Keratinocyte (primary cell): ENCODE results near the gene SMYD3. TPM values are rescaled to one million over a fixed set of nuclear protein-coding genes. Genes with fewer than 3 reads are reported as not detected.
A peak's percentile ranks its signal among the peaks of the same experiment; 100 is the strongest.

Experiments used
- DNase-seq: peaks from one replicate; pipeline ENCODE4 v3.0.0-alpha.2; 2011; ENCODE audit warnings: low read depth, missing footprints, low spot score
- FAIRE-seq: peaks from 2 replicates; lab custom pipeline; 2011; peaks lifted over from hg19 to GRCh38; lab: Jason Lieb, UNC
- H2AFZ ChIP-seq: 2 replicates; pipeline ENCODE4 v1.6.0; 2012; ENCODE audit warnings: low read length, control low read depth, inconsistent platforms; ENCODE audit not compliant: control insufficient read depth
- H3K27ac ChIP-seq: 2 replicates; pipeline ENCODE4 v1.5.1; 2011; ENCODE audit warnings: low read length; ENCODE audit not compliant: control insufficient read depth, insufficient read depth
- H3K27me3 ChIP-seq: 3 replicates; pipeline ENCODE4 v1.6.0; 2011; ENCODE audit warnings: low read length; ENCODE audit not compliant: control insufficient read depth, insufficient read depth; ENCODE audit errors: extremely low read depth
- H3K36me3 ChIP-seq, 2 experiments: 2 replicates in 1 of 2; 3 replicates in 1 of 2; pipeline ENCODE4 v1.5.1; 2011; ENCODE audit warnings: low read length in 2 of 2, mild to moderate bottlenecking in 1 of 2; ENCODE audit not compliant: control insufficient read depth in 2 of 2, insufficient read depth in 2 of 2; ENCODE audit errors: extremely low read depth in 1 of 2
- H3K4me1 ChIP-seq: 3 replicates; pipeline ENCODE4 v1.5.1; 2011; ENCODE audit warnings: low read length; ENCODE audit not compliant: control insufficient read depth, insufficient read depth; ENCODE audit errors: extremely low read depth
- H3K4me2 ChIP-seq: 3 replicates; pipeline ENCODE4 v1.6.0; 2011; ENCODE audit warnings: low read depth, low read length; ENCODE audit not compliant: control insufficient read depth, insufficient read depth; ENCODE audit errors: extremely low read depth
- H3K4me3 ChIP-seq, 3 experiments: fragments of 200-600 bp in 1 of 3; sonication (generic) in 1 of 3; 2 replicates in 2 of 3; 3 replicates in 1 of 3; pipeline ENCODE4 v1.5.1; 2011 to 2016; ENCODE audit warnings: low read length in 3 of 3, mild to moderate bottlenecking in 3 of 3, control low read depth in 2 of 3, inconsistent platforms in 1 of 3, low read depth in 1 of 3, mixed read lengths in 1 of 3, mixed run types in 1 of 3, moderate library complexity in 1 of 3; ENCODE audit not compliant: control insufficient read depth in 2 of 3, insufficient read depth in 2 of 3; ENCODE audit errors: extremely low read depth in 1 of 3
- H3K79me2 ChIP-seq: 2 replicates; pipeline ENCODE4 v1.6.0; 2012; ENCODE audit warnings: low read length; ENCODE audit not compliant: control insufficient read depth, insufficient read depth
- H3K9ac ChIP-seq: 3 replicates; pipeline ENCODE4 v1.6.0; 2011; ENCODE audit warnings: low read length; ENCODE audit not compliant: control insufficient read depth, insufficient read depth; ENCODE audit errors: extremely low read depth
- H3K9me1 ChIP-seq: 3 replicates; pipeline ENCODE4 v1.6.0; 2011; ENCODE audit warnings: low read length; ENCODE audit not compliant: control insufficient read depth, insufficient read depth; ENCODE audit errors: extremely low read depth
- H3K9me3 ChIP-seq: 2 replicates; pipeline ENCODE4 v1.5.1; 2012; ENCODE audit warnings: low read depth, low read length; ENCODE audit not compliant: control insufficient read depth
- H4K20me1 ChIP-seq: 3 replicates; pipeline ENCODE4 v1.6.0; 2011; ENCODE audit warnings: low read length; ENCODE audit not compliant: control insufficient read depth, insufficient read depth; ENCODE audit errors: extremely low read depth
- EZH2 ChIP-seq: IDR thresholded peaks from one replicate; pipeline ENCODE4 v1.6.1; 2012; ENCODE audit warnings: inconsistent platforms, mild to moderate bottlenecking, low read length, moderate library complexity
- dilution Hi-C: fragments of 300-500 bp; cut with MboI; formaldehyde crosslinking; loops from one replicate; pipeline ENCODE4 v1.7.0; 2020; ENCODE audit warnings: low sequenced_read_pairs; ENCODE audit not compliant: extremely low pct_ligation_motif_present
- polyA plus RNA-seq, 5 experiments: library from polyadenylated mRNA; depleted of rRNA in 3 of 5; stranded (reverse) in 3 of 5; stranded (forward) in 1 of 5; unstranded in 1 of 5; fragments of >200 nt; gene quantifications; 1 replicate in 1 of 5; 2 replicates in 3 of 5; 3 replicates in 1 of 5; pipeline versions ENCODE4 v1.2.1 to v1.2.3, GENCODE V29; 2011 to 2012; ENCODE audit warnings: missing spikeins in 2 of 5, low read depth in 1 of 5, low replicate concordance in 1 of 5
- TF ChIP-seq, protein P1 (sequence below), 3 experiments: IDR thresholded peaks in 1 of 3; conservative IDR thresholded peaks in 1 of 3; optimal IDR thresholded peaks in 1 of 3; 2 replicates in 2 of 3; 3 replicates in 1 of 3; pipeline versions ENCODE3 to v1.5.1; 2011; ENCODE audit warnings: low read length in 3 of 3, mild to moderate bottlenecking in 3 of 3, moderate library complexity in 2 of 3, control low read depth in 1 of 3, inconsistent platforms in 1 of 3; ENCODE audit not compliant: insufficient read depth in 2 of 3; ENCODE audit errors: extremely low read depth in 1 of 3

SMYD3 gene
- polyA plus RNA-seq, 1 donor (not counting 4 experiments of a cell fraction or from before 2014, with no cell fraction given): 31.0 TPM

DNA sequence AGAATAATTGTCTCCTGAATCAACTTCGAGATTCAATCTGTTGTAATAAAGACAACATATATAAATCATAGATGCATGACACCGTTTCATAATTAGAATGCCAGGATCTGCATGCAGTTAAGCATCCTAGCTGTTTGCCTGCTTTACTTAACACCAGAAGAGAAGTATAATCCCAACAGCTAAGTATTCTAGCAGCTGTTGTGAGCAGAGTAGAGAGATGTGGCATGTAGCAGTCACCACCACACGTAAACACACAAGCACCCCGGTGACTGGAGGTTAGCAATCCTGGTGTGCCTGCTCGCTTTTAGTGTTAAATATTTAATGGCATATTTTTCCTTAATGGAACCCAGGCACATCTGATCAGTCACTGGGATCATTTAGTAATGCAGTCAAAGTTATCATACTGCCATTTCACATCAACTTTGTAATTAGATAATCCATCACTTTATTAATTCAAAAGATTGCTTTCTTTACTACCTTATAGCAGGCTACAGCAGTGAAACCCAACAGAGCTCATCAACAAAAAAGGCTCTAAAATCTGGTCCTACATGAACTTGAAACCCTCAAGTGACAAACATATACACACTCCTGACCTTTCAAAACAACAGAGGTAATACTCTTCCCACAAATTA lies 187.9 kb downstream of the SMYD3 start:
- Histone ChIP-seq H3K9me3 (no peaks in the 10 kb centered on the region), H3K27me3 (no peaks in the 10 kb centered on the region), H3K9ac (no peak overlapping the region), H4K20me1 (no peaks in the 10 kb centered on the region), H3K79me2 (no peaks in the 10 kb centered on the region), H3K4me2 (no peak overlapping the region), H3K9me1 (no peaks in the 10 kb centered on the region), H3K4me3 (no peak overlapping the region), H3K27ac (no peak overlapping the region), H2AFZ (no peak overlapping the region), H3K4me1 (peaks cover under 1% of the 10 kb centered on the region), H3K36me3 (no peaks in the 10 kb centered on the region)
- FAIRE-seq (no peak), DNase-seq (no peak)
- dilution Hi-C loops: no loop called here
- TF ChIP-seq, protein P1, sequence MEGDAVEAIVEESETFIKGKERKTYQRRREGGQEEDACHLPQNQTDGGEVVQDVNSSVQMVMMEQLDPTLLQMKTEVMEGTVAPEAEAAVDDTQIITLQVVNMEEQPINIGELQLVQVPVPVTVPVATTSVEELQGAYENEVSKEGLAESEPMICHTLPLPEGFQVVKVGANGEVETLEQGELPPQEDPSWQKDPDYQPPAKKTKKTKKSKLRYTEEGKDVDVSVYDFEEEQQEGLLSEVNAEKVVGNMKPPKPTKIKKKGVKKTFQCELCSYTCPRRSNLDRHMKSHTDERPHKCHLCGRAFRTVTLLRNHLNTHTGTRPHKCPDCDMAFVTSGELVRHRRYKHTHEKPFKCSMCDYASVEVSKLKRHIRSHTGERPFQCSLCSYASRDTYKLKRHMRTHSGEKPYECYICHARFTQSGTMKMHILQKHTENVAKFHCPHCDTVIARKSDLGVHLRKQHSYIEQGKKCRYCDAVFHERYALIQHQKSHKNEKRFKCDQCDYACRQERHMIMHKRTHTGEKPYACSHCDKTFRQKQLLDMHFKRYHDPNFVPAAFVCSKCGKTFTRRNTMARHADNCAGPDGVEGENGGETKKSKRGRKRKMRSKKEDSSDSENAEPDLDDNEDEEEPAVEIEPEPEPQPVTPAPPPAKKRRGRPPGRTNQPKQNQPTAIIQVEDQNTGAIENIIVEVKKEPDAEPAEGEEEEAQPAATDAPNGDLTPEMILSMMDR (optimal IDR thresholded peaks at IDR 0.05 in 1 of 3, IDR thresholded peaks at IDR 0.05 in 1 of 3, conservative IDR thresholded peaks at IDR 0.05 in 1 of 3; ENCODE audit: extremely low read depth in 1 of 3, insufficient read depth in 2 of 3, low read length in 3 of 3): no peak
- no peak for TF ChIP-seq EZH2

DNA sequence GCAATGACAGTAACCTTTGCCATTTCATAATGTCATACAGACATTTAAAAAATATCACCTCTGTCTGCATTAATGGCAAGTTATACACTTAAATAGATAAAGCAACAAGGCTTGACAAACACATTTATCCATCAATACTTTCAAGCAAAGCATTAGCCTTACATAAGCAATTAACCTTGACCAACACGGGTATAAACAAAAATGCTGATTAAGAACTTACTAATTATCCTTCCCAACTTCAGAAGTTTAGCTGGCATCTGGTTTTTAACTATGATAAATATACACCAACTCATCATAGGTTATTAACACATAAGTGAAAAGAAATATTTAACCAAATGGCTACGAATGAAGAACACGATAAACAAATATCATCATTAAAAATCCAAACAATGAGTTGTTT lies 188.5 kb downstream of the SMYD3 start:
- Histone ChIP-seq H3K27me3 (no peaks in the 10 kb centered on the region), H3K4me3 (no peak overlapping the region), H3K9me3 (no peaks in the 10 kb centered on the region), H3K9ac (no peak overlapping the region), H4K20me1 (no peaks in the 10 kb centered on the region), H3K79me2 (no peaks in the 10 kb centered on the region), H3K4me2 (no peak overlapping the region), H3K4me1 (no peaks in the 10 kb centered on the region), H3K36me3 (no peaks in the 10 kb centered on the region), H3K9me1 (no peaks in the 10 kb centered on the region), H3K27ac (no peak overlapping the region), H2AFZ (no peak overlapping the region)
- no peak for TF ChIP-seq EZH2
- TF ChIP-seq, protein P1 (optimal IDR thresholded peaks at IDR 0.05 in 1 of 3, IDR thresholded peaks at IDR 0.05 in 1 of 3, conservative IDR thresholded peaks at IDR 0.05 in 1 of 3; ENCODE audit: extremely low read depth in 1 of 3, insufficient read depth in 2 of 3, low read length in 3 of 3): no peak
- DNase-seq (no peak), FAIRE-seq (peak; percentile 13)
- dilution Hi-C loops: no loop called here
